Ascending aorta (tissue), 2 donors: ENCODE data around the gene SGSM1. TPM values are rescaled to one million over a fixed set of nuclear protein-coding genes. Genes with fewer than 3 reads are reported as not detected.
"Not testable (repeated sequence)": the region's sequence is repeated elsewhere in the genome, so short reads cannot be mapped to it uniquely, and the experiment has no call there.

Experiments
- DNase-seq, 2 donors: peaks; one replicate each; pipeline ENCODE4 v3.0.0-alpha.2; 2019; ENCODE audit warnings: low spot score in 2 of 2
- H3K27ac ChIP-seq, 2 donors: fragments of 200-600 bp; sonication (generic); one replicate each; pipeline ENCODE4 v1.5.1; 2016 to 2017; ENCODE audit warnings: mild to moderate bottlenecking in 1 of 2
- H3K27me3 ChIP-seq: fragments of 200-600 bp; sonication (generic); one replicate; pipeline ENCODE4 v1.5.1; 2017
- H3K36me3 ChIP-seq, 2 donors: fragments of 200-600 bp; sonication (generic); one replicate each; pipeline ENCODE4 v1.5.1; 2016
- H3K4me1 ChIP-seq, 2 donors: fragments of 200-600 bp; sonication (generic); one replicate each; pipeline ENCODE4 v1.5.1; 2016 to 2017; ENCODE audit warnings: mild to moderate bottlenecking in 1 of 2
- H3K4me3 ChIP-seq, 2 donors: fragments of 200-600 bp; sonication (generic); one replicate each; pipeline ENCODE4 v1.5.1; 2016 to 2017; ENCODE audit warnings: mild to moderate bottlenecking in 1 of 2
- H3K9me3 ChIP-seq, 2 donors: fragments of 200-600 bp; sonication (generic); one replicate each; pipeline ENCODE4 v1.5.1; 2016
- intact Hi-C: fragments of 100-400 bp; cut with DNase I; formaldehyde crosslinking; loops from one replicate; pipeline ENCODE4 v1.15.1; 2023
- total RNA-seq: library from RNA; depleted of rRNA; stranded (reverse); fragments of >200 nt; gene quantifications from one replicate; pipeline ENCODE4 v1.1.0, GENCODE V29; 2016
- TF ChIP-seq, protein P1 (sequence below), 3 experiments: fragments of 200-600 bp in 2 of 3; fragments of 450-650 bp in 1 of 3; sonication (generic) in 2 of 3; IDR thresholded peaks; one replicate each; pipeline ENCODE4 v1.5.1; 2016 to 2019; ENCODE audit warnings: antibody characterized with exemption in 3 of 3, mild to moderate bottlenecking in 1 of 3, moderate library complexity in 1 of 3

SGSM1 gene
- total RNA-seq, 1 donor from 2014 or later = 4.2 TPM

DNA sequence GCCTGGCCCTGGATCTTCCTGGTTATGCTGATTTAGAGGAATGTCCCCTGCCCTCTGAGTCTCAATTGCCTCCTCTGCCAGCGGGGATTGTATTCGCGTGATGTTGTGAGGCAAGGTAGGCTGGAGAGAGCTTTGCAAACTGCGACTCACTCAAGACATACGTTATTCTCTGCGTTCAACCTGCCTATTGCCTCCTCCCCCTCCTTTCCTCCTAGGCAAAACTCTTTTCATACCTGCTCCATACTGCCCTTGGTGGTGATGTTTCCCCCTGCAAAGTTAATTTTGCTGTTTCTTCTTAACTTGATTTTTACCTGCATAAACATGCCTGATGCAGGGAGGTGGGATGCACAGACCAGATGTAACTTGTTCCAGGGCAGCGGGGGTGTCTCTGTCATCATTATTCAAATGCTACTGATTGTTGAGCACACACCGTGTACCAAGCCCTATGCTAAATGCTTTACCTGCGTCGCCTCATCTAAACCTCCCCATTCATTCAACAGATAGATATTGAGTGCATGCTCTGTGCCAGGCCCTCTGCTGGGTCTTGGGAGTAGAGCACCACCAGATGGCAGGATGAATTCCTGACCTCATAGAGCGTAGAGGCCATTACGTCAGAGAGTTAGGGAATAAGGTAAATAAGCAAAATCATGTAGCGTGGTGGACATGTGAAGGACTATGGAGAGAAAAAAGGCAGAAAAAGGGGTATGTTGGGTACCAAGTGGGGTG is 29.0 kb downstream of the SGSM1 start:
- no peaks in the 10 kb centered on the region for H3K9me3 ChIP-seq
- no peak overlapping the region for H3K4me3 ChIP-seq
- TF ChIP-seq, protein P1, sequence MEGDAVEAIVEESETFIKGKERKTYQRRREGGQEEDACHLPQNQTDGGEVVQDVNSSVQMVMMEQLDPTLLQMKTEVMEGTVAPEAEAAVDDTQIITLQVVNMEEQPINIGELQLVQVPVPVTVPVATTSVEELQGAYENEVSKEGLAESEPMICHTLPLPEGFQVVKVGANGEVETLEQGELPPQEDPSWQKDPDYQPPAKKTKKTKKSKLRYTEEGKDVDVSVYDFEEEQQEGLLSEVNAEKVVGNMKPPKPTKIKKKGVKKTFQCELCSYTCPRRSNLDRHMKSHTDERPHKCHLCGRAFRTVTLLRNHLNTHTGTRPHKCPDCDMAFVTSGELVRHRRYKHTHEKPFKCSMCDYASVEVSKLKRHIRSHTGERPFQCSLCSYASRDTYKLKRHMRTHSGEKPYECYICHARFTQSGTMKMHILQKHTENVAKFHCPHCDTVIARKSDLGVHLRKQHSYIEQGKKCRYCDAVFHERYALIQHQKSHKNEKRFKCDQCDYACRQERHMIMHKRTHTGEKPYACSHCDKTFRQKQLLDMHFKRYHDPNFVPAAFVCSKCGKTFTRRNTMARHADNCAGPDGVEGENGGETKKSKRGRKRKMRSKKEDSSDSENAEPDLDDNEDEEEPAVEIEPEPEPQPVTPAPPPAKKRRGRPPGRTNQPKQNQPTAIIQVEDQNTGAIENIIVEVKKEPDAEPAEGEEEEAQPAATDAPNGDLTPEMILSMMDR (IDR thresholded peaks at IDR 0.05) = peak in 1 of 3 experiments; percentile 16
- no peak for DNase-seq
- no peaks in the 10 kb centered on the region for H3K4me1 ChIP-seq
- H3K27ac ChIP-seq = no peak overlapping the region
- intact Hi-C loops = loop anchor here (5.0 kb wide), 1 partner anchor 68 kb away; no protein-coding TSS in a partner anchor
- H3K27me3 ChIP-seq = no peaks in the 10 kb centered on the region
- peaks cover 0 to 10% of the 10 kb centered on the region in 2 donors for H3K36me3 ChIP-seq

DNA sequence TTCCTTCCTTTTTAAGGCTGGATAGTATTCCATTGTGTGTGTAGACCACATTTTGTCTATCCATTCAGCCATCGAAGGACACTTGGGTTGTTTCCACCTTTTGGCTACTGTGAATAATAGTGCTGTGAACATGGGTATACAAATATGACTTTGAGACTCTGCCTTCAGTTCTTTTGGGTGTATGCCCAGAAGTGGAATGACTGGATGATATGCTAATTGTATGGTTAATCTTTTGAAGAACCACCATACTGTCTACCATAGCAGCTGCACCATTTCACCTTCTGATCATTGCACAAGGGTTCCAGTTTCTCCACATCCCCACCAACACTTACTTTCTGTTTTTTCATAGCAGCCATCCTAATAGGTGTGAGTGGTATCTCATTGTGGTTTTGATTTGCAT is 30.3 kb downstream of the SGSM1 start:
- no peak overlapping the region for H3K4me3 ChIP-seq
- no peaks in the 10 kb centered on the region for H3K4me1 ChIP-seq
- no peak overlapping the region for H3K27ac ChIP-seq
- TF ChIP-seq, protein P1 (IDR thresholded peaks at IDR 0.05) = no peak
- H3K36me3 ChIP-seq = peaks cover 0 to 10% of the 10 kb centered on the region in 2 donors
- intact Hi-C loops = loop anchor here (2.0 to 5.0 kb wide), 2 partner anchors 29 to 69 kb away; partner anchors contain the start of gene SGSM1
- no peak for DNase-seq
- H3K9me3 ChIP-seq = no peaks in the 10 kb centered on the region
- H3K27me3 ChIP-seq = no peaks in the 10 kb centered on the region

DNA sequence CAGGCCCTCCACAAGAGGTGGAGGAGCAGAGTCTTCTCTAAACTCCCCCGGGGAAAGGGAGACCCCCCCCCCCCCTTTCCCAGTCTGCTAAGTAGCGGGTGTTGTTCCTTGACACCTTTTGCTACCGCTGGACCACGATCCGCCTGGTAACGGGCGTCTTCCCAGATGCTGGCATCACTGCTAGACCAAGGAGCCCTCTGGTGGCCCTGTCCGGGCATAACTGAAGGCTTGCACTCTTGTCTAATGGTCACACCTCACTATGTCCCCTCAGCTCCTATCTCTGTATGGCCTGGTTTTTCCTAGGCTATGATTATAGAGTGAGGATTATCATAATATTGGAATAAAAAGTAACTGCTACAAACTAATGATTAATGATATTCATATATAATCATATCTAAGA is 31.5 kb downstream of the SGSM1 start:
- not testable (repeated sequence) for H3K4me1 ChIP-seq, H3K4me3 ChIP-seq, H3K27ac ChIP-seq, H3K27me3 ChIP-seq, DNase-seq, H3K9me3 ChIP-seq
- H3K36me3 ChIP-seq = peaks cover 0 to 10% of the 10 kb centered on the region in 2 donors
- intact Hi-C loops = loop anchor here (2.0 to 5.0 kb wide), 2 partner anchors 31 to 70 kb away; partner anchors contain the start of gene SGSM1
- TF ChIP-seq, protein P1 (IDR thresholded peaks at IDR 0.05) = peak in 2 of 3 experiments; percentile 27 to 40

GRCh38 chr22:24841261-24841660 is 35.2 kb downstream of the SGSM1 start:
- no peaks in the 10 kb centered on the region for H3K9me3 ChIP-seq
- TF ChIP-seq, protein P1 (IDR thresholded peaks at IDR 0.05) = no peak
- no peak overlapping the region for H3K4me3 ChIP-seq
- H3K27me3 ChIP-seq = no peaks in the 10 kb centered on the region
- H3K27ac ChIP-seq = no peak overlapping the region
- intact Hi-C loops = no loop called here
- no peaks in the 10 kb centered on the region for H3K36me3 ChIP-seq
- no peak for DNase-seq
- peaks cover 0 to 5% of the 10 kb centered on the region in 2 donors for H3K4me1 ChIP-seq

GRCh38 chr22:24843048-24843447 is 37.0 kb downstream of the SGSM1 start:
- peaks cover 0 to 5% of the 10 kb centered on the region in 2 donors for H3K4me1 ChIP-seq
- TF ChIP-seq, protein P1 (IDR thresholded peaks at IDR 0.05) = no peak
- intact Hi-C loops = no loop called here
- no peaks in the 10 kb centered on the region for H3K9me3 ChIP-seq
- H3K36me3 ChIP-seq = peaks cover 0 to 7% of the 10 kb centered on the region in 2 donors
- no peak overlapping the region for H3K4me3 ChIP-seq
- H3K27ac ChIP-seq = no peak overlapping the region
- no peaks in the 10 kb centered on the region for H3K27me3 ChIP-seq
- no peak for DNase-seq
